BLaER1 (cell line): ENCODE measurements around the gene TGFB1.

Experiments used
- H3K27ac ChIP-seq: shearing (Covaris generic); formaldehyde crosslinking; 2 replicates; pipeline ENCODE4 v1.8.1; 2022
- H3K27me3 ChIP-seq: shearing (Covaris generic); formaldehyde crosslinking; 2 replicates; pipeline ENCODE4 v1.8.1; 2022
- H3K36me3 ChIP-seq: shearing (Covaris generic); formaldehyde crosslinking; 2 replicates; pipeline ENCODE4 v1.8.1; 2022
- H3K4me1 ChIP-seq: shearing (Covaris generic); formaldehyde crosslinking; 2 replicates; pipeline ENCODE4 v1.8.1; 2022
- H3K4me2 ChIP-seq: shearing (Covaris generic); formaldehyde crosslinking; 2 replicates; pipeline ENCODE4 v1.8.1; 2022
- H3K4me3 ChIP-seq: shearing (Covaris generic); formaldehyde crosslinking; 2 replicates; pipeline ENCODE4 v1.8.1; 2022
- H3K9ac ChIP-seq: shearing (Covaris generic); formaldehyde crosslinking; 2 replicates; pipeline ENCODE4 v1.8.1; 2022
- H3K9me3 ChIP-seq: shearing (Covaris generic); formaldehyde crosslinking; 2 replicates; pipeline ENCODE4 v1.8.1; 2022
- H4K20me1 ChIP-seq: shearing (Covaris generic); formaldehyde crosslinking; 2 replicates; pipeline ENCODE4 v1.8.1; 2022
- Cebpa-rat ChIP-seq: shearing (Covaris generic); IDR thresholded peaks from 2 replicates; pipeline ENCODE4 v1.8.1; 2022

TGFB1 gene

DNA sequence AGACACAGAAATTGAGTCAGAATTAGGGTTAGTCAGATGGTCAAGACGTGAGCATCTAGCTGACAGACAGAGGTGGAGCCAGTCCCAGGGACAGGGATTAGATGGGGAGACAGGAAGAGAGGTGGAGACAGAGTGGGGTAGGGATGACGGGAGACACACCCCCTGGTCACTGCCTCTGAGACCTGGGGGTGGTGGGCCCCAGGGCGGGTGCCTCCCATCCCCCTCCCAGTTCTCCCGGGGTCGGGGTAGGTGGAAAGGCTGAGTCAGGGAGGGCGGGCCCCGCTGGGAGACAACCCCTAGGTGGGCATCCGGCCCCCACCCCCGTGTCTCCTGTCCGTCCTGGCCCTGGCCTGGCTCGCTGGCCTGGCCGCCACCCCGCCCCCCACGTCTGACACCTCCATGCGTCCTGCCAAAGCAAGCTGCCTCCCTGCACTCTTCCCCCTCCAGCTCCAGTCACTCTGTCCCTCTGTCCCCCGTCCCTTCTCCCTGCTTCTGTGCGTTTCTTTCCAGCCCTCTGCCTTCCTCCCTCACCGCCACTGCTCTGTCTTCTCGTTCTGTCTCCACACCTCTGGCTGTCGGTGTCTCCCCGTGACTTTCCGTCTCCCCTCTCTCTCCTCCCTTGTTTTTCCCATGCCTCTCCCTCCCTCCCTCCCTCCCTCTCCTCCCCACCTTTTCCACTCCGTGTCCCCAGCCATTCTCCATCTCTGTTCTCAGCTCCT is 28.6 kb downstream of the TGFB1 start:
- H3K4me1 ChIP-seq = peaks cover 88% of the 10 kb centered on the region
- no peak overlapping the region for H3K9ac ChIP-seq
- TF ChIP-seq Cebpa-rat = no peak
- no peaks in the 10 kb centered on the region for H3K27me3 ChIP-seq
- H4K20me1 ChIP-seq = peaks cover 93% of the 10 kb centered on the region
- H3K4me2 ChIP-seq = peak overlapping the region; percentile 98
- no peak overlapping the region for H3K27ac ChIP-seq
- H3K9me3 ChIP-seq = no peaks in the 10 kb centered on the region
- H3K4me3 ChIP-seq = no peak overlapping the region
- H3K36me3 ChIP-seq = peaks cover 41% of the 10 kb centered on the region

DNA sequence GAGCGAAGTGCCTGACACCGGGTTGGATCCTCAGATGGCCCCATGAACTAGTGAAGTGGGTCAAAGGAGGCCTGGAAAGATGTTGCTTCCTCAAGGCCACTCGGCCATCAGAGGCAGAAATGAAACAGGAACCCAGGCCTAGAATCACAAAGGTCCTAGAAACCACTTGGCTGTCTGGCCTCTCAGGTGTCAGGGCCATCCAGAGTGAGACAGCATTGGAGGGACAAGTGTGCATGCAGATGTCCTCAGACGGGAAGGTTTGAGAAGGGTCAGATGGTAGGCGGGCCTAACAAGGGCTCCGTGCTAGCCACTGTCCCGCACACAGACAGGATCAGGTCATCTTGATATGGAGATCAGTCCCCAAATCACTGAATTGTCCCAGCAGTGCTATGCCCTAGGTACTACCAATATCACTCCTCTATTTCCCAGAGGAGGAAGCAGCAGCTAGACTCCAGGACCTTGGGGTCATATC is 29.5 kb downstream of the TGFB1 start:
- Histone ChIP-seq H3K27me3 (no peaks in the 10 kb centered on the region), H3K9me3 (no peaks in the 10 kb centered on the region), H4K20me1 (peaks cover 97% of the 10 kb centered on the region), H3K27ac (peak overlapping the region; percentile 70), H3K4me1 (peaks cover 82% of the 10 kb centered on the region), H3K36me3 (peaks cover 44% of the 10 kb centered on the region), H3K9ac (peak overlapping the region; percentile 59; the same call in 1 of the 2 replicates), H3K4me3 (no peak overlapping the region), H3K4me2 (peak overlapping the region; percentile 98)
- no peak for TF ChIP-seq Cebpa-rat

DNA sequence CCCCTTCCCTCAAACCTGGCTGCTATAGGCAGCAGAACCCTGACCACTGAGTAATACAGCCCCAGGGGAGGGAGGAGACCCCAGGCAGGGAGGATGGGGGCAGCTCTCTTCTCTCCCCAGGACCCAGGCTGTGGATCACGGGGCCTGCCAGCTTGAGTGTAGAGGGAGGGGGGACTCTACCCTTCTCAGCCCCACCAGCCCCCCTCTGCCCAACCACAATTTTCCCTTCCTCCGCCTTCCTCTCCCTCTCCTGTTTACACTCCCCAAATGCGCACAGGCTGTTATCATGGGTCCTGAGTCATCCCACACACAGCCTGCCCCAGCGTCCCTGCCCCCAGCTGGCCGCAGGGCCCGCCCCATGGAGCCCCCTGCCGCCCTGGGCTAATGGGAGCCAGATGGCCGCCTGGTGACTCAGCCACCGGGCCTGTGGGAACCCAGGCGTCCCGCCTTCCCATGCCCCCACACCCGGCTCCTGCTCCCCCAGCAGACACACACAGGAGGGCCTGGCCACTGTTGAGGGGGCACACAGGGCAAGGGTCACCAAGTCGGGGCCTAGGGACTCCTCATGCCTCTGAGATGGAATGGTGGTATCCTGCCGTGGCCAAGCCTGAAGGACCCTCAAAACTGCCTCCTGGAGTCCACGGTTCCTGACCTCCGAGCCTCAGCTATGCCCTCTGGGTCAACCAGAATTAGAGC is 30.1 kb downstream of the TGFB1 start:
- TF ChIP-seq Cebpa-rat = no peak
- Histone ChIP-seq H3K4me3 (no peak overlapping the region), H3K36me3 (peaks cover 51% of the 10 kb centered on the region), H3K9me3 (no peaks in the 10 kb centered on the region), H3K27me3 (no peaks in the 10 kb centered on the region), H3K9ac (peak overlapping the region; percentile 59), H4K20me1 (peaks cover 97% of the 10 kb centered on the region), H3K4me1 (peaks cover 75% of the 10 kb centered on the region), H3K27ac (peak overlapping the region; percentile 70), H3K4me2 (peak overlapping the region; percentile 98)

DNA sequence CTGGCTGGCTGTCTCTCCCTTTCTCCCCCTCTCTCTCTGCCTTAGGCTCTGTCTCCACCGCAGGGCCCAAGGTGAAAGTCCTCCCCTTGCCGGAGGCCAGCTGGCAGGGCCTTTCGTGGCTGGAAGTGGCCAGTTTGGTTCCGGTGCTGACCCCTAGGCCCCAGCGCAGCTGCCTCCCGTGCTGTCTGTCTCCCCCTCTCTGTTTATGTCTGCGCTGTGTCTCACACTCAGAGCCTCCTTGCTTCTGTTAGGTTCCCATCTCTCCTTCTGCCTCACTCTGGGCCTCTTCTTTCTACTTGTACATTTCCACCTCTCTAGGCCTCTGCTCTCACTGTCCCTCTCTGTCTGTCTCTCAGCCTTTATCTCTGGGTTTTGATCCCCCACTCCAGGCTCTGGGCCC is 30.7 kb downstream of the TGFB1 start:
- peaks cover 97% of the 10 kb centered on the region for H4K20me1 ChIP-seq
- H3K36me3 ChIP-seq = peaks cover 56% of the 10 kb centered on the region
- peak overlapping the region; percentile 59 for H3K9ac ChIP-seq
- H3K4me2 ChIP-seq = peak overlapping the region; percentile 98
- H3K27ac ChIP-seq = peak overlapping the region; percentile 70
- H3K4me3 ChIP-seq = no peak overlapping the region
- H3K4me1 ChIP-seq = peaks cover 69% of the 10 kb centered on the region
- no peak for TF ChIP-seq Cebpa-rat
- H3K27me3 ChIP-seq = no peaks in the 10 kb centered on the region
- no peaks in the 10 kb centered on the region for H3K9me3 ChIP-seq

DNA sequence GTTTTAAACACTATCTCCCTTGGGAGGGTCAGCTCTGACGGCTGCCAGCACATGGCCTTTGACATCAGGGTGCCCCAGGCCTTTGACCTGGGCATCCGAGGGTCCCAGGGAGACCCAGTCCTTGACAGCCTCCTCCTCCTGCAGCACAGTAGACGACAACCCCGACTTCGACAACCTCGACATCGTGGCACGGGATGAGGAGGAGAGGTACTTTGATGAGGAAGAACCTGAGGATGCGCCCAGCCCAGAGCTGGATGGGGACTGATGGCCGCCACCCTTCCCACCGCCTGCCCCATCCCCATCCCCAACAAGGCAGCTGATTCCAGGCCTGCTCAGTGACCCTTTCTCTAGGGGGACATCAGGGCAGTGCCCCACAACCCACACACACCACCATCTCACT is 31.3 kb downstream of the TGFB1 start:
- Histone ChIP-seq H3K4me3 (no peak overlapping the region), H3K27ac (peak overlapping the region; percentile 70), H3K4me2 (peak overlapping the region; percentile 98), H3K27me3 (no peaks in the 10 kb centered on the region), H4K20me1 (peaks cover 93% of the 10 kb centered on the region), H3K4me1 (peaks cover 64% of the 10 kb centered on the region), H3K36me3 (peaks cover 62% of the 10 kb centered on the region), H3K9ac (peak overlapping the region; percentile 59; the same call in 1 of the 2 replicates), H3K9me3 (no peaks in the 10 kb centered on the region)
- TF ChIP-seq Cebpa-rat = no peak

DNA sequence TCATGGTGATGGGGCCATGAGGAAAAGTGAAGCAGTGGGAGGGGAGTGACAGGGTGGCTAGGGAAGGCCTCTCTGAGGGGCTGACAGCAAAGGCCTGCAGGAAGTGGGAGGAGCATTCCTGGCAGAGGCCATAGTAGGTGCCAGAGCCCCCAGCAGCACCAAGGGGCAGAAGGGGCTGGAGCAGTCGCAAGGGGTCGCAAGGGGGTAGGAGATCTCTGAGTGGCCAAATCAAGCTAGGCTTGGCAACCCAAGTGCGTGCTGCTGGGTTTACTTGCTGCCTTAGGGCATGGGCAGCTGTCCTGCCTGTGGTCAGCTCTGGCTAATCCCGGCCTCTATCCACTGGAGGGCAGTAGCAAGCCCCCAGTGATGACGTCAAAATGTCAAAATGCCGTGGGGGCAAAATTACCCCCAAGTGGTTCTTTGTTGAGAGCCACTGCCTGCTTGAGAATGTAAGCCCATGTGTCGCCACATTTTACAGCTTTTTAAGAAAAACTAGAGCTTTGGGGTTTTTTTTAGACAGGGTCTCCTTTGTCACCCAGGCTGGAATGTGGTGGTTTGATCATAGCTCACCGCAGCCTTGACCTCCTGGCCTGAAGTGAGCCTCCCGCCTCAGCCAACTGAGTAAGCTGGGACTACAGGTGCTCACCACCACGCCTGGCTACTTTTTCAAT is 32.0 kb downstream of the TGFB1 start:
- Histone ChIP-seq H3K9me3 (no peaks in the 10 kb centered on the region), H3K4me1 (peaks cover 56% of the 10 kb centered on the region), H3K4me3 (no peak overlapping the region), H3K4me2 (peak overlapping the region; percentile 98), H3K27me3 (no peaks in the 10 kb centered on the region), H3K9ac (no peak overlapping the region; the same call in 1 of the 2 replicates), H3K36me3 (peaks cover 69% of the 10 kb centered on the region), H3K27ac (peak overlapping the region; percentile 20), H4K20me1 (peaks cover 85% of the 10 kb centered on the region)
- TF ChIP-seq Cebpa-rat = no peak

DNA sequence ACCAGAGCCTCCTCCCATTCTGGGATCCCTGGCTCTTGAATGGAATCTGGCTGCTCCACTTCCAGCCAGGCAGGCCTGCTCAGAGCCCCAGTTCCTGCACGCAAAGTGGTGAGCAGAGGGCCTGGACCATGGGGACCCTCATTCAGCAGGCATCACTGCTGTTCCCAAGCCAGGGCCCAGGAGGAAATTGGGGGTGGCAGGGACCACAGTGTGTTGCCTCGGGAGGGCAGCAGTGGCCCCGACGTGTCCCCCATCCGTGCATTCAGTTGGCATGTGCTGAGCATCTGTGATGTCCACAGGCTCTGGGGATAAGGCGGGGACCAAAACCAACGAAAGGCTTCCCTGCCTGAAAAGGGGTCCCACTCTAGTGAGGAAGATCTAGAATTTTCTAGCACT is 32.5 kb downstream of the TGFB1 start:
- no peak overlapping the region for H3K9ac ChIP-seq
- H3K36me3 ChIP-seq = peaks cover 74% of the 10 kb centered on the region
- peaks cover 83% of the 10 kb centered on the region for H4K20me1 ChIP-seq
- no peak overlapping the region for H3K27ac ChIP-seq
- H3K27me3 ChIP-seq = no peaks in the 10 kb centered on the region
- TF ChIP-seq Cebpa-rat = no peak
- H3K9me3 ChIP-seq = no peaks in the 10 kb centered on the region
- H3K4me3 ChIP-seq = no peak overlapping the region
- peak overlapping the region; percentile 98 for H3K4me2 ChIP-seq
- H3K4me1 ChIP-seq = peaks cover 51% of the 10 kb centered on the region

DNA sequence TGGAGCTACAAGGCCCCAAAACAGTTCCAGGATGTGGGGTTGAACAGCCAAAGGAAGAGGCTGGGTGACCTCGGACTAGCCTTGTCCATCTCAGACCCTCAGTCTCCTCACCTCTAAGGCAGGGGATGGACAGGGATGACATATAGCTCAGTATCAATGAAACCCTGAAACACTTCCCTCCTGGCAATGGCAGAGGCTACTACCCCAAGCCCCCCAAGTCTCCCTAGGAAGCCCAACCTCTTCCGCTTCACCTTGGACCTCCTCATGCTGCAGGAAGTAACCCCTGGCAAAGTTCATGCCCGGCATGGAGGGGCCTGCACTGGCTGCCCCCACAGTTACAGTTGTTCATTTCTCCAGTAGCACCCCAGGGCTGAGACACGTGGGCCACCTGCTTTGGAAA is 33.2 kb downstream of the TGFB1 start:
- peaks cover 81% of the 10 kb centered on the region for H3K36me3 ChIP-seq
- H3K4me2 ChIP-seq = no peak overlapping the region
- no peak for TF ChIP-seq Cebpa-rat
- H3K9ac ChIP-seq = no peak overlapping the region
- H3K9me3 ChIP-seq = no peaks in the 10 kb centered on the region
- H3K4me1 ChIP-seq = peaks cover 45% of the 10 kb centered on the region
- H3K27me3 ChIP-seq = no peaks in the 10 kb centered on the region
- H3K4me3 ChIP-seq = no peak overlapping the region
- no peak overlapping the region for H3K27ac ChIP-seq
- H4K20me1 ChIP-seq = peaks cover 82% of the 10 kb centered on the region

DNA sequence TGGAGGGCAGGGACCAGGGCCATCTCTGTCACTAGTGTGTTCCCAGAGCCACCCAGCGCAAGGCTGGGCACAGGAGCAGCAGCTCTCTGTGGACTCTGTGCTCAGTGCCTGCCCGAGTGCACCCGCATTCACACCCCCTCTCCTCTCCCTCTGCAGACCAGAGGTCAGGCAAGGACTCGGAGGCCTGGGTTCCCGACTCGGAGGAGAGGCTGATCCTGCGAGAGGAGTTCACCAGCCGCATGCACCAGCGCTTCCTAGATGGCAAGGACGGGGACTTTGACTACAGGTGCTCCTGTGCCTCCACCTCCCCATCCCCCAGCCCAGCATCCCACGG is 33.6 kb downstream of the TGFB1 start:
- H3K9me3 ChIP-seq = no peaks in the 10 kb centered on the region
- peaks cover 83% of the 10 kb centered on the region for H4K20me1 ChIP-seq
- H3K27ac ChIP-seq = no peak overlapping the region
- H3K4me2 ChIP-seq = no peak overlapping the region
- H3K4me1 ChIP-seq = peaks cover 41% of the 10 kb centered on the region
- TF ChIP-seq Cebpa-rat = no peak
- no peak overlapping the region for H3K9ac ChIP-seq
- no peaks in the 10 kb centered on the region for H3K27me3 ChIP-seq
- peaks cover 85% of the 10 kb centered on the region for H3K36me3 ChIP-seq
- no peak overlapping the region for H3K4me3 ChIP-seq
